Sigmoid colon (tissue), 7 donors: ENCODE results near the gene APOL6. TPM values are rescaled to one million over a fixed set of nuclear protein-coding genes. Genes with fewer than 3 reads are reported as not detected.

Source experiments
- DNase-seq: peaks from one replicate; pipeline ENCODE4 v3.0.0-alpha.2; 2019
- H3K27ac ChIP-seq, 4 donors: fragments of 200-600 bp; sonication (generic); one replicate each; pipeline ENCODE4 v1.5.1; 2016 to 2019; ENCODE audit warnings: mild to moderate bottlenecking in 1 of 4
- H3K27me3 ChIP-seq, 3 donors: fragments of 200-600 bp; sonication (generic); one replicate each; pipeline ENCODE4 v1.5.1; 2019; ENCODE audit warnings: mild to moderate bottlenecking in 1 of 3
- H3K36me3 ChIP-seq, 4 donors: fragments of 200-600 bp; sonication (generic); one replicate each; pipeline ENCODE4 v1.5.1; 2016 to 2019
- H3K4me1 ChIP-seq, 4 donors: fragments of 200-600 bp; sonication (generic); one replicate each; pipeline ENCODE4 v1.5.1; 2017 to 2019
- H3K4me3 ChIP-seq, 4 donors: fragments of 200-600 bp; sonication (generic); one replicate each; pipeline ENCODE4 v1.5.1; 2017 to 2019; ENCODE audit warnings: mild to moderate bottlenecking in 2 of 4, moderate library complexity in 1 of 4
- H3K9me3 ChIP-seq, 4 donors: fragments of 200-600 bp in 3 of 4; sonication (generic) in 3 of 4; one replicate each; pipeline versions ENCODE4 v1.5.1 to v1.6.1; 2013 to 2019
- EP300 ChIP-seq, 4 donors: sonication (generic); formaldehyde crosslinking; IDR thresholded peaks; one replicate each; pipeline ENCODE4 v1.6.1; 2017; ENCODE audit warnings: antibody characterized with exemption in 4 of 4
- POLR2A ChIP-seq, 2 donors: fragments of 450-650 bp; IDR thresholded peaks; one replicate each; pipeline ENCODE4 v1.6.1; 2016; ENCODE audit warnings: antibody characterized with exemption in 2 of 2, mild to moderate bottlenecking in 2 of 2, moderate library complexity in 2 of 2
- POLR2AphosphoS5 ChIP-seq, 4 donors: sonication (generic); formaldehyde crosslinking; IDR thresholded peaks; one replicate each; pipeline ENCODE4 v1.6.1; 2017; ENCODE audit warnings: antibody characterized with exemption in 4 of 4
- WGBS, 2 donors: extraction: QIAGEN DNeasy Blood & Tissue Kit; methylation state at CpG; one replicate each; pipeline ENCODE4 v1.1.7; 2013; 5-methylcytosine and 5-hydroxymethylcytosine counted together
- intact Hi-C: fragments of 100-400 bp; cut with DNase I; formaldehyde crosslinking; loops from one replicate; pipeline ENCODE4 v1.15.1; 2023
- polyA plus RNA-seq, 3 donors: library from polyadenylated mRNA; stranded (reverse); fragments of 200-250 nt; gene quantifications; one replicate each; pipeline ENCODE4 v1.2.3, GENCODE V29; 2013
- total RNA-seq, 4 donors: library from RNA; depleted of rRNA; stranded (reverse); fragments of >200 nt; gene quantifications; one replicate each; pipeline ENCODE4 v1.1.0, GENCODE V29; 2016
- TF ChIP-seq, protein P1 (sequence below), 4 experiments: fragments of 450-650 bp in 3 of 4; fragments of 200-600 bp in 1 of 4; IDR thresholded peaks; one replicate each; pipeline ENCODE4 v1.5.1; 2016 to 2019; ENCODE audit warnings: antibody characterized with exemption in 4 of 4, mild to moderate bottlenecking in 3 of 4, moderate library complexity in 2 of 4
- donor health status: healthy with polysubstance abuse.
- donor health status: Bipolar disorder and iron deficiency.
- donor health status: healthy.

APOL6 gene
- total and polyA plus RNA-seq, 7 donors, result 4.2 to 28.2 (median 16.8) TPM

GRCh38 chr22:35684270-35684700 lies 36.0 kb downstream of the APOL6 start:
- intact Hi-C loops, result no loop called here
- WGBS, 2 donors, result 55 to 63% methylated on average over 3 of the region's 3 CpGs
- Histone ChIP-seq H3K4me3 (no peak overlapping the region), H3K4me1 (no peaks in the 10 kb centered on the region), H3K27me3 (no peaks in the 10 kb centered on the region), H3K9me3 (peaks cover 0 to 5% (median 0%) of the 10 kb centered on the region in 4 donors), H3K27ac (no peak overlapping the region), H3K36me3 (no peaks in the 10 kb centered on the region)
- no peak for DNase-seq
- no peak for TF ChIP-seq POLR2A (IDR thresholded peaks at IDR 0.05)
- TF ChIP-seq, protein P1, sequence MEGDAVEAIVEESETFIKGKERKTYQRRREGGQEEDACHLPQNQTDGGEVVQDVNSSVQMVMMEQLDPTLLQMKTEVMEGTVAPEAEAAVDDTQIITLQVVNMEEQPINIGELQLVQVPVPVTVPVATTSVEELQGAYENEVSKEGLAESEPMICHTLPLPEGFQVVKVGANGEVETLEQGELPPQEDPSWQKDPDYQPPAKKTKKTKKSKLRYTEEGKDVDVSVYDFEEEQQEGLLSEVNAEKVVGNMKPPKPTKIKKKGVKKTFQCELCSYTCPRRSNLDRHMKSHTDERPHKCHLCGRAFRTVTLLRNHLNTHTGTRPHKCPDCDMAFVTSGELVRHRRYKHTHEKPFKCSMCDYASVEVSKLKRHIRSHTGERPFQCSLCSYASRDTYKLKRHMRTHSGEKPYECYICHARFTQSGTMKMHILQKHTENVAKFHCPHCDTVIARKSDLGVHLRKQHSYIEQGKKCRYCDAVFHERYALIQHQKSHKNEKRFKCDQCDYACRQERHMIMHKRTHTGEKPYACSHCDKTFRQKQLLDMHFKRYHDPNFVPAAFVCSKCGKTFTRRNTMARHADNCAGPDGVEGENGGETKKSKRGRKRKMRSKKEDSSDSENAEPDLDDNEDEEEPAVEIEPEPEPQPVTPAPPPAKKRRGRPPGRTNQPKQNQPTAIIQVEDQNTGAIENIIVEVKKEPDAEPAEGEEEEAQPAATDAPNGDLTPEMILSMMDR (IDR thresholded peaks at IDR 0.05), result no peak

- no peak for TF ChIP-seq POLR2A (IDR thresholded peaks at IDR 0.05)
- TF ChIP-seq EP300 (IDR thresholded peaks at IDR 0.05), result no peak
- TF ChIP-seq, protein P1 (IDR thresholded peaks at IDR 0.05), result no peak
- Histone ChIP-seq H3K9me3 (peaks cover 0 to 5% (median 0%) of the 10 kb centered on the region in 4 donors), H3K27me3 (no peaks in the 10 kb centered on the region), H3K4me3 (no peak overlapping the region), H3K4me1 (no peaks in the 10 kb centered on the region), H3K36me3 (no peaks in the 10 kb centered on the region), H3K27ac (no peak overlapping the region)
- intact Hi-C loops, result loop anchor here (1.0 kb wide), 1 partner anchor 45 kb away; no protein-coding TSS in a partner anchor
- no peak for DNase-seq
These were observed 36.5 kb downstream of the APOL6 start for GRCh38 chr22:35684732-35685131.

DNA sequence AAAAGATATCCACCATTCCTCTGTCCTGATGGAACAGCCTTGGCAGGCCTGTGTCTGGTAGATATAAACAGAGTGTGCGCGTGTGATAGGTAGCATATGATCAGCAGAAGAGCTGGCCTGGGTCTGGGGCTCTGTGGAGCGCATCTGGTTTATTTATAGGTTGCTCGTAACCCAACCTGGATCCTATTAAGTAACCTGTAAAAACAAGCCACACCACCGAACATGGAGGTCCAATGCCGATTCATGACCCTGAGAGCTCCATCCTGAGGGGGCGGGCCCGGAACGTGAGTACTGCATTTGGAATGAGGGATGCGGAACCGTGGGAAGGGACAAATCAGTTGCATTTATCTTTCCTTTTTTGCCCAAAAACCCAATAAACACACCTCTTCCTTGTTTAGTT lies 37.5 kb downstream of the APOL6 start:
- no peak overlapping the region for H3K4me3 ChIP-seq
- no peaks in the 10 kb centered on the region for H3K36me3 ChIP-seq
- no peaks in the 10 kb centered on the region for H3K4me1 ChIP-seq
- DNase-seq, result no peak
- no peak overlapping the region for H3K27ac ChIP-seq
- 80 to 91% methylated on average over 11 of the region's 11 CpGs for WGBS, 2 donors
- H3K27me3 ChIP-seq, result no peaks in the 10 kb centered on the region
- peaks cover 0 to 5% (median 0%) of the 10 kb centered on the region in 4 donors for H3K9me3 ChIP-seq
- no peak for TF ChIP-seq EP300 (IDR thresholded peaks at IDR 0.05)
- no peak for TF ChIP-seq POLR2AphosphoS5 (IDR thresholded peaks at IDR 0.05)
- TF ChIP-seq POLR2A (IDR thresholded peaks at IDR 0.05), result no peak
- TF ChIP-seq, protein P1 (IDR thresholded peaks at IDR 0.05), result no peak
- intact Hi-C loops, result loop anchor here (1.0 kb wide), 1 partner anchor 44 kb away; no protein-coding TSS in a partner anchor

DNA sequence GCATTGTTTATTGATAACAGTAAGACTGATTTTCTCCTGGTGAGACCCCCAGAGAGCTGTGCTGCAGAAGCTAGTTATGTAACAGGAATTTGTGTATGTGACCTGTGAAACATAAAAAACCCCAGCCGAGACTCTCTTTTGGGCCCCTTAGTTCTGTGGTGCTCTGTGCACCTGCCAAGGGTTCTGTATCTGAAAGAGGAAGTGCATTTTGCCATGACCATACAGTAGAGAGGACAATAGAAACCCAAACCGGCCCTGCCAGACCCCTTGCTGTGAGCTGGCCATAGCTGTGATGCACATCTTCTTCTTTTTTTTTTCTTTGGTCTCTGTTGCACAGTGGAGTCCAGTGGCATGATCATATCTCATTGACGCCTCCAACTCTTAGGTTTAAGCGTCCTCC lies 38.1 kb downstream of the APOL6 start:
- intact Hi-C loops, result no loop called here
- WGBS, 2 donors, result 80 to 87% methylated on average over 4 of the region's 4 CpGs
- no peak for DNase-seq
- no peaks in the 10 kb centered on the region for H3K4me1 ChIP-seq
- no peaks in the 10 kb centered on the region for H3K27me3 ChIP-seq
- H3K27ac ChIP-seq, result no peak overlapping the region
- no peak for TF ChIP-seq EP300 (IDR thresholded peaks at IDR 0.05)
- no peaks in the 10 kb centered on the region for H3K36me3 ChIP-seq
- H3K9me3 ChIP-seq, result peaks cover 0 to 5% (median 0%) of the 10 kb centered on the region in 4 donors
- no peak overlapping the region for H3K4me3 ChIP-seq

DNA sequence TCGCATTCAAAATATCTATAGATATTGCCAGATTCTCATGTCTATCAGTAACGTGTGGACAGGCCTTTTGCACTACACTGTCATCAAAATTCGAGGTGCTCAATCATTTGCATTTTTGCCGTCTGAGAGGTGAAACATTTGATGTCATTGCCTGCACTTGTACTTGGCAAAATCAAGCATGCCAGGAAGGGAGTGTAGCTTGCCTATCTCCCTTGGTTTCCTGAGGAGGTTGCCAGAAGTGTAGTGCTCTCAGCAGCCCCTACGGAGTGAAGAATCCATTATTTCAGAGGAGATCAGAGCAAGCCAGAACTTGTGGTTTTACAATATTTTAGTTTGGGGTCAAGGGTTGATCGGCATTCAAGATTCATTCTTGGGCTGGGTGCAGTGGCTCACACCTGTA lies 39.2 kb downstream of the APOL6 start:
- H3K27ac ChIP-seq, result no peak overlapping the region
- DNase-seq, result no peak
- H3K27me3 ChIP-seq, result no peaks in the 10 kb centered on the region
- TF ChIP-seq POLR2AphosphoS5 (IDR thresholded peaks at IDR 0.05), result no peak
- TF ChIP-seq POLR2A (IDR thresholded peaks at IDR 0.05), result no peak
- no peak for TF ChIP-seq EP300 (IDR thresholded peaks at IDR 0.05)
- TF ChIP-seq, protein P1 (IDR thresholded peaks at IDR 0.05), result no peak
- intact Hi-C loops, result no loop called here
- no peaks in the 10 kb centered on the region for H3K36me3 ChIP-seq
- no peaks in the 10 kb centered on the region for H3K4me1 ChIP-seq
- H3K9me3 ChIP-seq, result no peaks in the 10 kb centered on the region
- H3K4me3 ChIP-seq, result no peak overlapping the region
- 86 to 91% methylated on average over 6 of the region's 6 CpGs for WGBS, 2 donors
